HG03064 (cell line): ENCODE results near the gene AGPS.

Experiments used
- ATAC-seq: cut with Tn5 transposase; IDR thresholded peaks from one replicate; pipeline ENCODE4 v1.9.1; 2021; ENCODE audit warnings: low read depth; ENCODE audit not compliant: unreplicated experiment

Gene AGPS

DNA sequence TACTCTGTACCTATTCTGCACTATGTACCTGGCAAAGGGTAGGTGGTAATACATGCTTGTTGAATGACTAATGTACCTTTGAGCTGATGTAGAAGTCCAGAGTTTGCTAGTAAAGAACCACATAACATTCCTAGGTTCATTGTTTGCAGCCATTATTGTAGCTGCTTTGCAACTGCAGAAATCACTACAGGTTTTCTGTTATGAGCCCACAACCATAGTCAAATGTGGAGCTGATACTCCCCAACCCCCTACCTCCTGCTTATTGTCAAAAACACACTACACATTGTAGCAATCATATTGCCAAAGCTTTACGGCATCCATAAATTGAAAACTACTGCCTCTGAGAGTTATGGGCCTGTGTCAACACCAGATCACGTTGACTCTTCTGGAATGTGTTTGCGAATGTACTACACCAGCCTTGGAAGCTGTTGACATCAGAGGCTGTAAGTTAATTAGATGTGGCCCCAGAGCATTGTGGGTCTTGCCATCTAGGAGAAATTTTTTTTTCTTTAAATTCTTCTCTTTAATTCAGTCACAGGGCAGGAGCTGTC lies 187.0 kb downstream of the AGPS start:
- ATAC-seq, result no peak

DNA sequence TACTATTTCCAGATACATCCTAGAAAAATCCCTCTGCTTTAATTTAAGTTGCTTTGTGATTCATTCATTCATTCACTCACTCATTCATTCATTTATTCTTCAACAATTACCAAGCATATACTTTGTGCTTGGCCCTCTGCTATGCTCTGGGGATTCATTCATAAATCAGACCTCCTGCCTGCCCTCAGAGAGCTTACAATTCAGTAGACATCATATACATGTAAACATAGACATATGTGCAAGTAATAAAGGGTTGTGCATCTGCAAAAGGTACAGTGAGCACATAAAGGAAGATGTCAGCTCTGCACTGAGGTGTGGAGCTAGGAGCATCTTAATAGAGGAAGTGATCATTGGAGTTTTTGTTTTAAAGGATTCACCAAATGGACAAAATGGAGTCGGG lies 189.4 kb downstream of the AGPS start:
- ATAC-seq, result no peak

DNA sequence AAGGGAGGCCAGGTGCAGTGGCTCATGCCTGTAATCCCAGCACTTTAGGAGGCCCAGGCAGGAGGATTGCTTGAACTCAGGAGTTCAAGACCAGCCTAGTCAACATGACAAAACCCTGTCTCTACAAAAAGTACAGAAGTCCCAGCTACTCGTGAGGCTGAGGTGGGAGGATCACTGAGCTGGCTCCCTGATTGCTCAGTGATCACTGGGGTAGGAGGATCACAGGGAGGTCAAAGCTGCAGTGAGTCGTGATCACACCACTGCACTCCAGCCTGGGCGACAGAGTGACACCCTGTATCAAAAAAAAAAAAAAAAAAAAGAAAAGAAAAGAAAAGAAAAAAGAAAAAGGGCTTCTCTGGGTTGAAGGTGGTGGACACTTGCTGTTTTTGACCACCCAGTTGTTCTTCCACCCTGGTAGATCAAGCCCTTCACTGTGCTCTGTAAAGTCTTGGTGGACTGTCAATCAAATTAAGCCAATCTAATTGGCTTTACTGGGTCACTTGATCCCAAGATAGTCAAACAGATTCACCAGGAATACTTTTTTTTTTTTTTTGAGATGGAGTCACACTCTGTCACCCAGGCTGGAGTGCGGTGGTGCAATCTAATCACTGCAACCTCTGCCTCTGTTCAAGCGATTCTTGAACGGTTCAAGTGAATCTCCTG lies 191.6 kb downstream of the AGPS start:
- ATAC-seq, result no peak

DNA sequence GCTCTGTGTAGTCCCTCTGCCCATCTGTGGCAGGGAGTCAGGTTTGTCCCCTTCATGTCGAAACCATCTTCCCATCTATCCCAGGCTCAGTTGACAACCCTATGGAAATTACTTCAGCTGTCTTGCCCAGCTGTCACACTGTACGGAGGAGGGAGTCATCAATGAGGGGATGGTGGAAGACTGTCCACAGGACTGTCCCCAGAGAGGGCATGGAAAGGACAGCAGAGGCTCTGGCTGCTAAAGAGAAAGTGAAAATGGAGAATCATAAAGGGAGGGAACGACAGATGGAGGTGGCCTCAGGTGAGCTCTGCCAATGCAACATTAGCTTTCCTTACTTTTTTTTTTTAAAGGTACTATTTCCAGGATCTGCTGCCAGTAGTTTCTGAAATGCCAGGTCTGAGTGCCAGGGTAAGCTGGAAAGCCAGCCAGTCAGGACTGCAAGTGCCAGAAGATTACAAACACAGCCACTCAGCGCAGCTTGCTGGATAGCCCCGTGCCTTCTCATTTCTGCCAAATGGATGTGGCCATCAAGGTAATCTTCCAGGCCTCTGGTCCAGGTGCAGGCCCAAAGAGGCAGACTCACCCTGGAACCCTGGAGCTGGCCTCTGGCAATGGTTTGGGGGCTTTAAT lies 192.8 kb downstream of the AGPS start:
- no peak for ATAC-seq

DNA sequence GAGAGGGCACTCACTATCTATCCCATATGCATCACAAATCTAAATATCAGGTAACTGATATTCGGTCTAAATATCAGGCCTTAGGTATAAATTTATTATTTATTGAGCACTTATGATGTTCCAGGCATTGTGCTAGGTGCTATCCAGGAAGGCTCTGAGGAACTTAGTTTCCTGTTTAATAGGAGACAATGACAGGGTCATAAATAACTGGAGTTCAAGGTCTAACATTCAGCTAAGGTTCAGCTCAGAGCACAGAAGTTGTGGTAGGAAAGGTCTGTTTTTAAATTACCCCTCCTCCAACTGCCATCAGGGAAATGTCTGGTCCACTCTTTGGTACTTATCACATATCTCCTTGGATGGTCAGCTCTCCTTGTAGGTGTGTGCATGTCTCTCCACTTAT lies 193.6 kb downstream of the AGPS start:
- no peak for ATAC-seq

DNA sequence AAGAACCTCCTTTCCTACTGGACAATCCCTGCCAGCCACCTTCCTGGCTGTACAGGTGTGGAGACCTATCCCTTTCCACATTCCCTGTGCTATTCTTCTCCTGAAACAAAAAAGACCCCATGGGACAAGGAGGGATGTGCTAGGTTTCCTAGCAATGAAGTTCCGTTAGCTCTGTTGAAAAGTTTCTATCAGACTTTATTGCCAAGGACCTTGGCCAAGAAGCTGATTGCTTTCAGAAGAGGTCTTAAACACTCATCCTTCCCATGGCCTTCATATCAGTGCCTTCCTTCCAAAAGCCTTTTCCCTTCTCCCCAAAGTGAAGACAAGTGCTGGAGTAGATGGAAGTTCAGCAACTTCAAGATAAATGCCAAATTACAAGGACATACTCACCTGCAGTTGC lies 194.8 kb downstream of the AGPS start:
- no peak for ATAC-seq

DNA sequence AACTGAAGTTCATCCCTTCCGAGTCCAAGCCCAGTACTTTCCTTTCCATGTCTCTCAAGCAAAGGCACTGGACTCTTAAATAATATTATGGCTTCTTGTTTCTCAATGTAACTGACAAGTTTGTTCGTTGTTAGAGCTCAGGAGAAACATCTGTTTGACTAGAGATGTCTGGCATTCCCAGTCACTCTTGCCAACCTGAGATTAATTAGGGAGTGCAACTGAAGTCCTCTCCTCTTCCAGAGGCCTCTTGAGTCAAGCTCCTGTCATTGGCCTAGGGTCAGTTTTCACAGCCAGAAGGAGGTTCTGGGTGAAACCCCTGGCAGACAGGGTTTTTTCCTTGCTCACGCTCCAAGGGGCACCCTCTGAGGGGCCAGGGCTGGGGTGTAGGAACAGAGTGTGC lies 196.1 kb downstream of the AGPS start:
- no peak for ATAC-seq

DNA sequence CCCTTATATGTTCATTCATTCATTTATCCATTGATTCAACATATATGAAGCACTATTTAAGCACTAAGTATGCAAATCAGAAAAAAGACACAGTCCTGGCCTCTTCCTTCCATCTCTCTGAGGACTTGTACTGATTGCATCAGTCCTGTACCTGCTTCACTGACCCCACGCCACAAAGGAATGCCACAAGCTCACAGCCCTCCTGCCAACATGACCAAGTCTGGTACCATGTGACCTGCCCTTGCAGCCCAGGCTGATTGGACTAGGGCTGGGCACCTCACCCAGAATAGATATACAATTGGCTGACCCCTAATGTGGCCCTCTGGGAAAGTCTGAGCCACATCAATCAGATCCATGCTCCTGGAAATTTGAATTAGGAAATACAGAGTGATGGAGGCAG lies 196.6 kb downstream of the AGPS start:
- ATAC-seq, result no peak

DNA sequence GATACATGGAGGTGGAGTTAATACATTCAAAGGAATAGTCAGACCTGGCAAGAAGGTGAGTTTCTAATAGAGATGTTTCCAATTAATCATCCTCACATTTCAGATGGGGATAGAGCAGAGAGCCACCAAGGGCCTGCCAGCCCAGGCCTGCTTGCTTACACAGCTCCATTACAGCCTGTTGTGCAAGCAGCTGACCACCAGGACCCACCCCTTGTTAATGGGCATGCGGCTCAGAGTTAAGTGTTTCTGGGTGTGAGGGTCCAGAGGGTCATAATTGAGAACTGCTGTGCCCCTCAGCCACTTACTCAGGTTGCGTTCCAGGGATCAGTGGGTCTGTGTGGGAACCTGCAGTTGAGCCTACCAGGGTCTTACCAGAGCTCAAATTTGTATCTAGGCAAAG lies 199.8 kb downstream of the AGPS start:
- no peak for ATAC-seq

DNA sequence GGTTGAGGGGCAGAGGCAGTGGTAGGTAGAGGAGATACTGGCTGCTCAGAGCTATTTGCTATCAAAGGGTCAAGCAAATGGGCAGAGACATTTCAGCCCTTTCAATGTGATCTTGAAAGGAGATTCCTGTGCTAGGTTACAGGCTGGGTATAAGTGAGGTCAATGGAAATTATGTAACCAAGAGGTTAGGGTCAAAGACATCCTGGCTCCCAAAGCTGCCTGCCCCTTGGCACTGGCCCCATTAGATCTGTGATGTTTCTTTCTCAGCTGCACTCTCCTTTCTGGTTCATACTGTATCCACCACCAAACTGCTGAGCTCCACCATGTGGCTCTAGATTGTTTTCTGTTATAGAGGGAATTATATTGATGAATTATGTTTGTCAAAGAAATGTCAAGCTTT lies 200.4 kb downstream of the AGPS start:
- ATAC-seq, result no peak

- no peak for ATAC-seq
Measured at GRCh38 chr2:177593402-177593801, 200.8 kb downstream of the AGPS start.
